ENCODE measurements around the gene KRTAP2-4. TPM values are rescaled to one million over a fixed set of nuclear protein-coding genes. Genes with fewer than 3 reads are reported as not detected.
A peak's percentile ranks its signal among the peaks of the same experiment; 100 is the strongest.
"Not testable (repeated sequence)": the region's sequence is repeated elsewhere in the genome, so short reads cannot be mapped to it uniquely, and the experiment has no call there.

The KRTAP2-4 gene, protein sequence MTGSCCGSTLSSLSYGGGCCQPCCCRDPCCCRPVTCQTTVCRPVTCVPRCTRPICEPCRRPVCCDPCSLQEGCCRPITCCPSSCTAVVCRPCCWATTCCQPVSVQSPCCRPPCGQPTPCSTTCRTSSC
- not detected in 2 replicates for polyA plus RNA-seq (2011; rRNA removed)
- polyA minus RNA-seq (2011; rRNA and poly(A)+ RNA removed), result not detected in 2 replicates

DNA sequence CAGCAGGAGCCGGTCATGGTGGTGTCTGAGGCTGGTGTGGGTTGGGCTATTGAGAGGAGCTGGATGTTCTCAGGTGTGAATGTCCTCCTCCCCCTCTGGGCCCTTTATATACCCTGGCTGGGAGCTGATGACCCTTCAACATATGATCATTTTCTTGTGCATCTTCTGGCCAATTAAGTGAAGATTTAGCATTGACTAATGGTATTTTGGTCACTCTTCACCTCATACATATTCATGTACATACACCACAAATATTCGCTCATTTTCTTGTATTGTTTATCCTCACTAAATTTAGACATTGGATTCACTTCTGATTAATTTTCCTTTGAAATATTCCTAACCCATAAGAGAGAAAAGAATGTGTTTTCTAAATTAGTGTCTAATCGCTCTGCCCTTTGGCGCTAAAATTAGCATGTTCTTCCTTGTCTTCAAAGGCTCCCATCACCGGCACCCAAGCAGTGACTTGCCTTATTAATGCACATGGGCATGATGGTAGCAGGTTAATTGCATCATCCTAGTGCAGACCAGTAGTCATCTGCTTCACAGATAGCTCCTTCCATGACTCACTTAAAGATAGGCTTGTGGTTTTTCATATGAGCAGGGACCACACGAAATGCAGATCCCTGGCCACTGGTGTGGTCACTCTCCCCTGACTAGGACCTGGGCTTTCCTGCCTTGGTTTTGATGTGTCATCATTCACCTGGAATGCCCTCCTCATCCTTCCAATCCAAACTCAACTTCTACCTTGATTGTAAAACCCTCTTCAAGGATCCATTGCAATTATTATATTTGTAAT is at the start of gene KRTAP2-4:
Gene KRTAP2-4, minus strand, starts transcription at position 51 of the 796 bp plus-strand sequence. Its CDS starts 34 bp downstream, at position 17.
- CTCF ChIA-PET, result interaction anchor here (1.6 to 2.0 kb wide), 2 partner anchors 18 to 157 kb away, joined by 3 to 8 read pairs; no protein-coding TSS in a partner anchor
- H3K36me3 ChIP-seq (ENCODE audit: control insufficient read depth, insufficient read depth, low read length), result no peaks in the 10 kb centered on the region
- no peaks in the 10 kb centered on the region for H3K27me3 ChIP-seq (ENCODE audit: control insufficient read depth, insufficient read depth, low read length)
- no peak for TF ChIP-seq CTCF (IDR thresholded peaks at IDR 0.05; ENCODE audit: insufficient read depth, low read depth, low read length)
- peak; percentile 83 for DNase-seq (ENCODE audit: low read depth)
- H3K4me3 ChIP-seq (ENCODE audit: low read depth, low read length), result no peak within 1 kb of the TSS
- POLR2A ChIA-PET, result no interaction called here

DNA sequence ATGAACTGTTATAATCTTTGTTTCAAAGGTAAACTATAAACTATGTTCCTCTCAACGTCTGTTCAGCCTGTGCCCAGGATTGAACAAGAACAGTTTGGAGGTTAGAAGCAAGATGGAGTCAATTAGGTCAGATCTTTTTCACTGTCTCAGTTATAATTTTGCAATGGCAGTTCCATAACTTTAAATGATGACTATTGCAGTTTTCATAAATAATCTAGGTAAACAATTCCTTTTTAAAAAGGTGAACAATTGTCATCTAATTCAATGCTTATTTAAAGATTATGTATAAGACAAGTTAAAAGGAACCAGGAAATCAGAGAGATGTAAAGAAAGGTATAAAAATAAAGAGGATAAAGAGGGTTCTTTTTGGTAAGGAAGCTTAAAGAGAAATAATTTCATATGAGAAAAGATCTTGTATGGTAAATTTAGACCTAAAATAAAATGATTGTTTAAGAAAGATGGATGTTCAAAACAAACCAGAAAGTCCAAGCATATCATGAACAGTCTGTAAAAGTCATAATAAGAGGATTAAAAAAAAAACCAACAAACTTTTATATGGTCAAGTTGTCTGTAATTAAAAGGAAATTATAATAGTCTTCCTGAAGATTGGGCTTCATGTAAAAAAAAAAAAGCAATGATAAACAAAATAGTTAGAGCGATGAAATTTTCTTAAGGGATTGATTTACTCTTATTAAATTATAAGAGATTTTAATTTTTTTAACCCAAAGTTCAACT is 45.6 kb upstream of the KRTAP2-4 start:
- POLR2A ChIA-PET, result no interaction called here
- CTCF ChIA-PET, result interaction anchor here (1.1 kb wide), 1 partner anchor 35 kb away, joined by 3 read pairs; no protein-coding TSS in a partner anchor
- peaks cover 4% of the 10 kb centered on the region for H3K36me3 ChIP-seq (ENCODE audit: control insufficient read depth, insufficient read depth, low read length)
- H3K4me3 ChIP-seq (ENCODE audit: low read depth, low read length), result peak overlapping the region; percentile 5; the same call in 1 of the 2 replicates
- no peak for DNase-seq (ENCODE audit: low read depth)
- H3K27me3 ChIP-seq (ENCODE audit: control insufficient read depth, insufficient read depth, low read length), result no peaks in the 10 kb centered on the region
- no peak for TF ChIP-seq CTCF (IDR thresholded peaks at IDR 0.05; ENCODE audit: insufficient read depth, low read depth, low read length)

DNA sequence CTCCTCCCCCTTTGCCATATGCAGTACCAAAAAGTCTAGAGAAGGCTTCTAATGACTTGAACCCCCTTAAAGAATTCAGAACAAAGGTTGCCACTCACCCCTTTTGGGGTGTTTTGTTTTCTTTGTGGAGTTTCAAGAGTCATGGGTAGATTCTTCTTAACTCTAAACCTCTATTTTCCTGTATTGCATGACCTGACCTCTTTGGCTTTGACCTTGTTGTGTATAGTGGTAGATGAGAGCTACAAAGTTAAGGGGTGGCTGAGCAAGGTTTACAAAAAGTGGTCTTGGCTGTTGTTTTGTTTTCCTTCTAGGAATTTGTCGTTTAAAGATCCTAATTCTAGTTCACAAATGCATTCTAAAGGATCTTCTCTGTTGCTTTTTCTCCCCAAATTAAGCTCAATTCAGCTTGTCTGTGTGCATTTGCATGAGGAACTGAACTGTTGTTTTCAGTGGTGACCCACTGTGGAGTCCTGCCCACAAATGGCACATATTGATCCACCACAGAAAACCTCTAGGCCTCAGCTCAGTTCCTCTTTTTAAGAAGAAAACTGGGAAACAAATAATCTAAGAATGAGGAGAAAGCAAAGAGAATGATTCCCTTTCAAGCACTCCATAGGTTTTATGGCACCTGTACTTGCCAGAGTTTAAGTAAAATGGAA is 43.2 kb upstream of the KRTAP2-4 start:
- DNase-seq (ENCODE audit: low read depth); H3K36me3 ChIP-seq (ENCODE audit: control insufficient read depth, insufficient read depth, low read length); CTCF ChIA-PET; H3K27me3 ChIP-seq (ENCODE audit: control insufficient read depth, insufficient read depth, low read length): not testable (repeated sequence)
- POLR2A ChIA-PET, result interaction anchor here (0.6 kb wide), 1 partner anchor 439 kb away, joined by 4 read pairs; no protein-coding TSS in a partner anchor
- peak overlapping the region; percentile 36 for H3K4me3 ChIP-seq (ENCODE audit: low read depth, low read length)

GRCh38 chr17:41107941-41108450 is 42.3 kb upstream of the KRTAP2-4 start:
- Histone ChIP-seq H3K4me3 (ENCODE audit: low read depth, low read length) (peak overlapping the region; percentile 36), H3K36me3 (ENCODE audit: control insufficient read depth, insufficient read depth, low read length) (no peaks in the 10 kb centered on the region), H3K27me3 (ENCODE audit: control insufficient read depth, insufficient read depth, low read length) (no peaks in the 10 kb centered on the region)
- no peak for DNase-seq (ENCODE audit: low read depth)
- no peak for TF ChIP-seq CTCF (IDR thresholded peaks at IDR 0.05; ENCODE audit: insufficient read depth, low read depth, low read length)
- POLR2A ChIA-PET, result interaction anchor here (0.6 kb wide), 1 partner anchor 440 kb away, joined by 4 read pairs; no protein-coding TSS in a partner anchor
- CTCF ChIA-PET, result no interaction called here

- H3K27me3 ChIP-seq (ENCODE audit: control insufficient read depth, insufficient read depth, low read length); CTCF ChIA-PET; DNase-seq (ENCODE audit: low read depth); POLR2A ChIA-PET; H3K36me3 ChIP-seq (ENCODE audit: control insufficient read depth, insufficient read depth, low read length); H3K4me3 ChIP-seq (ENCODE audit: low read depth, low read length): not testable (repeated sequence)
Measured at GRCh38 chr17:41105347-41105746, 39.7 kb upstream of the KRTAP2-4 start, which contains the start of gene KRTAP4-9. Gene KRTAP4-9 (plus strand): TSS chr17:41105389. CDS start chr17:41105389, 0 bp downstream.

DNA sequence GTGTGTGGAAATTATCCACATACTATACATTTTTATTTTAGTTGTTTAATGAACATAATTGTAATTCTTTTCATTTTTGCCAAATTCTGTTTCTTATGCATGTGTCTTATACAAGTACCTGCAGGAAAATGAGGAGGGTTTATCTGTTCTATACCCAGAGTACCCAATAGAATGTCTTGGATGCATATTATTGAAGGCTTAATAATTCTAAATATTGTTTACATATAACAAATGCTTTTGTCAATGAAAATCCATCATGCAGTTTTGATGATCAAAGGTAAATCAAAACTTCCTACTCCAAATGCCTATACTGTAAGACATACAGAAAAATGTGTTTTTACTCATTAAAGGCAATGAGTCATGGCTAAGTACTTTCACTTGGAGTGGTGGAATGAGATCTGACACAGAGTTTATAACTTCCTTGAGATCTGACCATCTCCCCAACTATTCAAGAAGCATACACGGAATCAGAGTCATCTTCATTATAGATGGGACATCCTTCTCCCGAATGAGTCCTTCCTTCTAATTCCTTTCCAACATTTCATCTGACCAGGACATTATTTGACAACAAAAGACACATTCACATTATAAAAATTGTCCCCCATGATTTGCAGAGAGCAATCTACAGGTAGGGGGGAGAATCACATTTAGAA is 38.8 kb upstream of the KRTAP2-4 start:
- CTCF ChIA-PET; H3K4me3 ChIP-seq (ENCODE audit: low read depth, low read length); POLR2A ChIA-PET; DNase-seq (ENCODE audit: low read depth); H3K36me3 ChIP-seq (ENCODE audit: control insufficient read depth, insufficient read depth, low read length); H3K27me3 ChIP-seq (ENCODE audit: control insufficient read depth, insufficient read depth, low read length): not testable (repeated sequence)
